Esophagus muscularis mucosa (tissue), 4 donors: ENCODE data around the gene NOXA1. TPM values are rescaled to one million over a fixed set of nuclear protein-coding genes. Genes with fewer than 3 reads are reported as not detected.

ENCODE experiments used
- DNase-seq: peaks from one replicate; pipeline ENCODE4 v3.0.0-alpha.2; 2017; ENCODE audit errors: extremely low spot score
- H3K27ac ChIP-seq, 4 donors: fragments of 200-600 bp; sonication (generic); replicated peaks in 1 of 4; 1 replicate in 3 of 4; 2 replicates in 1 of 4; pipeline ENCODE4 v1.5.1; 2016 to 2019; ENCODE audit warnings: mild to moderate bottlenecking in 1 of 4
- H3K27me3 ChIP-seq, 4 donors: fragments of 200-600 bp; sonication (generic); one replicate each; pipeline versions ENCODE4 v1.5.1 to v1.6.0; 2016 to 2019
- H3K36me3 ChIP-seq, 4 donors: fragments of 200-600 bp; sonication (generic); one replicate each; pipeline ENCODE4 v1.5.1; 2016 to 2019
- H3K4me1 ChIP-seq, 4 donors: fragments of 200-600 bp; sonication (generic); one replicate each; pipeline ENCODE4 v1.5.1; 2016 to 2019
- H3K4me3 ChIP-seq, 4 donors: fragments of 200-600 bp; sonication (generic); 1 replicate in 2 of 4; 2 replicates in 2 of 4; pipeline ENCODE4 v1.5.1; 2016 to 2019; ENCODE audit warnings: mild to moderate bottlenecking in 4 of 4, moderate library complexity in 1 of 4
- H3K9me3 ChIP-seq, 4 donors: fragments of 200-600 bp; sonication (generic); 1 replicate in 3 of 4; 2 replicates in 1 of 4; pipeline ENCODE4 v1.5.1; 2016 to 2019
- CTCF ChIP-seq, 3 experiments: fragments of 200-600 bp in 2 of 3; fragments of 450-650 bp in 1 of 3; sonication (generic) in 2 of 3; IDR thresholded peaks; one replicate each; pipeline ENCODE4 v1.5.1; 2017 to 2019; ENCODE audit warnings: antibody characterized with exemption in 3 of 3, mild to moderate bottlenecking in 2 of 3, moderate library complexity in 1 of 3
- EP300 ChIP-seq: sonication (generic); formaldehyde crosslinking; IDR thresholded peaks from one replicate; pipeline ENCODE4 v1.6.1; 2017; ENCODE audit warnings: antibody characterized with exemption
- POLR2A ChIP-seq: fragments of 450-650 bp; IDR thresholded peaks from one replicate; pipeline ENCODE4 v1.6.1; 2017; ENCODE audit warnings: antibody characterized with exemption, moderate library complexity, mild to moderate bottlenecking, low read depth
- POLR2AphosphoS5 ChIP-seq, 2 donors: sonication (generic); formaldehyde crosslinking; IDR thresholded peaks; one replicate each; pipeline ENCODE4 v1.6.1; 2017; ENCODE audit warnings: antibody characterized with exemption in 2 of 2
- WGBS: methylation state at CpG from one replicate; pipeline ENCODE4 v1.1.5; 2018; 5-methylcytosine and 5-hydroxymethylcytosine counted together
- intact Hi-C: fragments of 100-400 bp; cut with DNase I; formaldehyde crosslinking; loops from one replicate; pipeline ENCODE4 v1.15.1; 2023
- total RNA-seq, 4 donors: library from RNA; depleted of rRNA; stranded (reverse); fragments of >200 nt; gene quantifications; one replicate each; pipeline versions ENCODE4 v1.1.0 to v1.2.1, GENCODE V29; 2016

The NOXA1 gene
- total RNA-seq, 4 donors from 2014 or later: 2.1 to 4.0 (median 3.0) TPM

- WGBS: 88% methylated on average over 12 of the region's 14 CpGs
- Histone ChIP-seq H3K4me3 (no peak overlapping the region), H3K9me3 (no peaks in the 10 kb centered on the region), H3K27ac (no peak overlapping the region), H3K36me3 (no peaks in the 10 kb centered on the region), H3K27me3 (peaks cover 0 to 28% (median 0%) of the 10 kb centered on the region in 4 donors), H3K4me1 (peaks cover 0 to 15% (median 8%) of the 10 kb centered on the region in 4 donors)
- DNase-seq: no peak
- intact Hi-C loops: loop anchor here (10.0 kb wide), 1 partner anchor 95 kb away; no protein-coding TSS in a partner anchor
- TF ChIP-seq POLR2A (no peak), EP300 (no peak), CTCF (IDR thresholded peaks at IDR 0.05) (no peak), POLR2AphosphoS5 (IDR thresholded peaks at IDR 0.05) (no peak)
Measured at GRCh38 chr9:137429546-137429890, 6.3 kb downstream of the NOXA1 start.

GRCh38 chr9:137429974-137430722, 7.0 kb downstream of the NOXA1 start:
- Histone ChIP-seq H3K27me3 (peaks cover 0 to 34% (median 0%) of the 10 kb centered on the region in 4 donors), H3K27ac (no peak overlapping the region), H3K4me1 (peaks cover 0 to 13% (median 4%) of the 10 kb centered on the region in 4 donors), H3K9me3 (no peaks in the 10 kb centered on the region), H3K4me3 (no peak overlapping the region), H3K36me3 (no peaks in the 10 kb centered on the region)
- DNase-seq: no peak
- intact Hi-C loops: loop anchor here (10.0 kb wide), 1 partner anchor 95 kb away; no protein-coding TSS in a partner anchor
- 54% methylated on average over 8 of the region's 34 CpGs for WGBS
- no peak for TF ChIP-seq POLR2AphosphoS5 (IDR thresholded peaks at IDR 0.05)
- TF ChIP-seq EP300: no peak
- no peak for TF ChIP-seq POLR2A

GRCh38 chr9:137430723-137431415, 7.7 kb downstream of the NOXA1 start:
- no peak overlapping the region for H3K4me3 ChIP-seq
- intact Hi-C loops: no loop called here
- 80% methylated on average over 10 of the region's 27 CpGs for WGBS
- H3K36me3 ChIP-seq: no peaks in the 10 kb centered on the region
- no peak overlapping the region for H3K27ac ChIP-seq
- TF ChIP-seq POLR2AphosphoS5 (IDR thresholded peaks at IDR 0.05) (no peak), EP300 (no peak)
- peaks cover 0 to 10% (median 6%) of the 10 kb centered on the region in 4 donors for H3K4me1 ChIP-seq
- H3K9me3 ChIP-seq: no peaks in the 10 kb centered on the region
- H3K27me3 ChIP-seq: peaks cover 0 to 41% (median 0%) of the 10 kb centered on the region in 4 donors
- no peak for DNase-seq

GRCh38 chr9:137431416-137431931, 8.3 kb downstream of the NOXA1 start:
- DNase-seq: no peak
- no peaks in the 10 kb centered on the region for H3K9me3 ChIP-seq
- H3K4me1 ChIP-seq: peaks cover 0 to 16% (median 12%) of the 10 kb centered on the region in 4 donors
- no peaks in the 10 kb centered on the region for H3K36me3 ChIP-seq
- intact Hi-C loops: no loop called here
- H3K27ac ChIP-seq: no peak overlapping the region
- H3K4me3 ChIP-seq: no peak overlapping the region
- 67% methylated on average over 9 of the region's 21 CpGs for WGBS
- peaks cover 0 to 47% (median 0%) of the 10 kb centered on the region in 4 donors for H3K27me3 ChIP-seq
- TF ChIP-seq POLR2A (no peak), CTCF (IDR thresholded peaks at IDR 0.05) (no peak), EP300 (no peak), POLR2AphosphoS5 (IDR thresholded peaks at IDR 0.05) (no peak)

GRCh38 chr9:137432687-137433348, 9.6 kb downstream of the NOXA1 start:
- 60% methylated on average over 1 of the region's 20 CpGs for WGBS

More at GRCh38 chr9:137432687-137433348, 9.6 kb downstream of the NOXA1 start:
- Histone ChIP-seq H3K27me3 (peaks cover 0 to 61% (median 0%) of the 10 kb centered on the region in 4 donors), H3K4me3 (no peak overlapping the region), H3K4me1 (peaks cover 0 to 16% (median 12%) of the 10 kb centered on the region in 4 donors), H3K27ac (no peak overlapping the region), H3K36me3 (no peaks in the 10 kb centered on the region), H3K9me3 (no peaks in the 10 kb centered on the region)
- TF ChIP-seq POLR2A (no peak), POLR2AphosphoS5 (IDR thresholded peaks at IDR 0.05) (no peak), CTCF (IDR thresholded peaks at IDR 0.05) (no peak), EP300 (no peak)
- DNase-seq: no peak
- intact Hi-C loops: no loop called here
